ENCODE results near the gene SPATA13.

- TF ChIP-seq SIN3A (IDR thresholded peaks at IDR 0.05; ENCODE audit: borderline replicate concordance, insufficient read depth, low read length): no peak
- TF ChIP-seq REST (IDR thresholded peaks at IDR 0.05; ENCODE audit: insufficient read depth in 1 of 2, low read depth in 2 of 2, low read length in 2 of 2): no peak
These were observed 110.7 kb downstream of the SPATA13 start for GRCh38 chr13:24271231-24271600.

All from PFSK-1 (cell line).